SK-N-MC (cell line): Measurements from ENCODE around the gene ITIH1.

Experiments
- EZH2 ChIP-seq: fragments of 200-600 bp; sonication (generic); IDR thresholded peaks from one replicate; pipeline ENCODE4 v1.6.1; 2017; ENCODE audit warnings: antibody characterized with exemption
- FOXP2 ChIP-seq: optimal IDR thresholded peaks from 2 replicates; pipeline ENCODE3; 2011; ENCODE audit warnings: mild to moderate bottlenecking, moderate library complexity; ENCODE audit not compliant: insufficient read depth; ENCODE audit errors: extremely low read length, control extremely low read depth
- POLR2AphosphoS5 ChIP-seq: IDR thresholded peaks from 2 replicates; pipeline ENCODE4 v1.6.1; 2012; ENCODE audit warnings: mild to moderate bottlenecking, low read depth, low read length, borderline replicate concordance

DNA sequence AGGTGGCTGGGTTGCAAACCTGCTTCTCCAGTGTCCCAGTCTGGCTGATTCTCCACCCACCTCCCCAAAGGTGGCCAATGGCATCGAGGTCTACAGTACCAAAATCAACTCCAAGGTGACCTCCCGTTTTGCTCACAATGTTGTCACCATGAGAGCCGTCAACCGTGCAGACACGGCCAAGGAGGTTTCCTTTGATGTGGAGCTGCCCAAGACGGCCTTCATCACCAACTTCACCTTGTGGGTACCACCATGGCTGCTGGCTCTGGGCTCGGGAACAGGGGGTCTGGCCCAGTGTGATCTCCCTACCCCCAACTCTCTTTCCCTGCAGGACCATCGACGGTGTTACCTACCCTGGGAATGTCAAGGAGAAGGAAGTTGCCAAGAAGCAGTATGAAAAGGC lies 19.0 kb downstream of the ITIH1 start:
- TF ChIP-seq EZH2 (no peak), POLR2AphosphoS5 (no peak), FOXP2 (no peak)
